Muscle of leg (tissue), 11 donors: ENCODE measurements around the gene SP3. TPM values are rescaled to one million over a fixed set of nuclear protein-coding genes. Genes with fewer than 3 reads are reported as not detected.
A peak's percentile ranks its signal among the peaks of the same experiment; 100 is the strongest.

Source experiments
- DNase-seq: peaks from one replicate; pipeline ENCODE4 v3.0.0; 2013
- H3K27ac ChIP-seq: one replicate; pipeline ENCODE4 v1.5.1; 2013; ENCODE audit warnings: mild to moderate bottlenecking, low read length, control low read depth
- H3K27me3 ChIP-seq: one replicate; pipeline ENCODE4 v1.6.1; 2013; ENCODE audit warnings: low read length; ENCODE audit not compliant: control insufficient read depth, insufficient read depth
- H3K36me3 ChIP-seq: one replicate; pipeline ENCODE4 v1.6.1; 2013; ENCODE audit warnings: low read length; ENCODE audit not compliant: control insufficient read depth, insufficient read depth
- H3K4me1 ChIP-seq: one replicate; pipeline ENCODE4 v1.6.1; 2013; ENCODE audit warnings: low read length; ENCODE audit not compliant: control insufficient read depth, insufficient read depth
- H3K4me3 ChIP-seq: one replicate; pipeline ENCODE4 v1.5.1; 2013; ENCODE audit warnings: low read length, control low read depth
- H3K9me3 ChIP-seq: replicated peaks from 2 replicates; pipeline ENCODE4 v1.6.1; 2013; ENCODE audit warnings: low read depth, low read length; ENCODE audit not compliant: control insufficient read depth
- WGBS: methylation state at CpG from one replicate; pipeline ENCODE4 v1.1.5; 2013; ENCODE audit warnings: missing lambda C conversion rate; ENCODE audit not compliant: insufficient coverage; 5-methylcytosine and 5-hydroxymethylcytosine counted together
- polyA plus RNA-seq, 8 donors: library from polyadenylated mRNA; unstranded; fragments of 120-200 nt; gene quantifications; one replicate each; pipeline versions ENCODE4 v1.2.1 to v1.2.3, GENCODE V29; 2013; ENCODE audit warnings: inconsistent platforms in 1 of 8, low replicate concordance in 1 of 8; ENCODE audit not compliant: insufficient read length in 8 of 8, insufficient read depth in 1 of 8
- total RNA-seq: library from RNA; stranded (reverse); fragments of 120-200 nt; gene quantifications from one replicate; pipeline ENCODE4 v1.2.4, GENCODE V29; 2013

SP3 gene
- total and polyA plus RNA-seq, 9 donors, result 52.1 to 109 (median 73.6) TPM

GRCh38 chr2:173948842-173949241, 16.3 kb downstream of the SP3 start:
- Histone ChIP-seq H3K9me3 (no peaks in the 10 kb centered on the region), H3K4me3 (no peak overlapping the region), H3K27ac (no peak overlapping the region), H3K4me1 (no peaks in the 10 kb centered on the region), H3K27me3 (no peaks in the 10 kb centered on the region), H3K36me3 (peaks cover 10% of the 10 kb centered on the region)
- no peak for DNase-seq

GRCh38 chr2:173948198-173948597, 17.0 kb downstream of the SP3 start:
- Histone ChIP-seq H3K27me3 (no peaks in the 10 kb centered on the region), H3K4me1 (no peaks in the 10 kb centered on the region), H3K27ac (no peak overlapping the region), H3K36me3 (peaks cover 9% of the 10 kb centered on the region), H3K9me3 (no peaks in the 10 kb centered on the region), H3K4me3 (no peak overlapping the region)
- no peak for DNase-seq
- no CpG with 5 or more reads among the region's 2 CpGs for WGBS

- DNase-seq, result no peak
- Histone ChIP-seq H3K4me1 (no peaks in the 10 kb centered on the region), H3K27ac (no peak overlapping the region), H3K4me3 (no peak overlapping the region), H3K9me3 (no peaks in the 10 kb centered on the region), H3K27me3 (no peaks in the 10 kb centered on the region), H3K36me3 (peaks cover 4% of the 10 kb centered on the region)
- no CpG with 5 or more reads among the region's 3 CpGs for WGBS
These were observed 18.0 kb downstream of the SP3 start for GRCh38 chr2:173947131-173947530.

GRCh38 chr2:173943738-173944137, 21.4 kb downstream of the SP3 start:
- no CpG with 5 or more reads among the region's 3 CpGs for WGBS
- H3K9me3 ChIP-seq, result no peaks in the 10 kb centered on the region
- DNase-seq, result no peak
- H3K36me3 ChIP-seq, result no peaks in the 10 kb centered on the region
- H3K4me1 ChIP-seq, result peaks cover 2% of the 10 kb centered on the region
- H3K27ac ChIP-seq, result no peak overlapping the region
- no peaks in the 10 kb centered on the region for H3K27me3 ChIP-seq
- no peak overlapping the region for H3K4me3 ChIP-seq

- H3K4me1 ChIP-seq, result peaks cover 2% of the 10 kb centered on the region
- no peak for DNase-seq
- no peaks in the 10 kb centered on the region for H3K9me3 ChIP-seq
- H3K27me3 ChIP-seq, result no peaks in the 10 kb centered on the region
- 77% methylated on average over 2 of the region's 3 CpGs for WGBS
- no peaks in the 10 kb centered on the region for H3K36me3 ChIP-seq
- H3K27ac ChIP-seq, result no peak overlapping the region
- H3K4me3 ChIP-seq, result no peak overlapping the region
These were observed 22.2 kb downstream of the SP3 start for GRCh38 chr2:173942861-173943523.

GRCh38 chr2:173941567-173941966, 23.6 kb downstream of the SP3 start:
- DNase-seq, result no peak
- H3K36me3 ChIP-seq, result no peaks in the 10 kb centered on the region
- peaks cover 2% of the 10 kb centered on the region for H3K4me1 ChIP-seq
- no peaks in the 10 kb centered on the region for H3K27me3 ChIP-seq
- WGBS, result no CpG with 5 or more reads among the region's 1 CpG
- H3K27ac ChIP-seq, result no peak overlapping the region
- H3K4me3 ChIP-seq, result no peak overlapping the region
- H3K9me3 ChIP-seq, result no peaks in the 10 kb centered on the region

GRCh38 chr2:173940208-173941020, 24.8 kb downstream of the SP3 start:
- no peak overlapping the region for H3K27ac ChIP-seq
- no peak for DNase-seq

GRCh38 chr2:173938700-173939384, 26.3 kb downstream of the SP3 start:
- no peaks in the 10 kb centered on the region for H3K27me3 ChIP-seq
- no peak overlapping the region for H3K4me3 ChIP-seq
- H3K36me3 ChIP-seq, result no peaks in the 10 kb centered on the region
- WGBS, result no CpG with 5 or more reads among the region's 2 CpGs
- H3K4me1 ChIP-seq, result peaks cover 2% of the 10 kb centered on the region
- no peak overlapping the region for H3K27ac ChIP-seq
- no peak for DNase-seq
- no peaks in the 10 kb centered on the region for H3K9me3 ChIP-seq

More at GRCh38 chr2:173940208-173941020, 24.8 kb downstream of the SP3 start:
- no peaks in the 10 kb centered on the region for H3K36me3 ChIP-seq
- peaks cover 2% of the 10 kb centered on the region for H3K4me1 ChIP-seq
- H3K27me3 ChIP-seq, result no peaks in the 10 kb centered on the region
- no peaks in the 10 kb centered on the region for H3K9me3 ChIP-seq
- 90% methylated on average over 3 of the region's 5 CpGs for WGBS
- no peak overlapping the region for H3K4me3 ChIP-seq

- DNase-seq, result no peak
- Histone ChIP-seq H3K27me3 (no peaks in the 10 kb centered on the region), H3K4me1 (peaks cover 1% of the 10 kb centered on the region), H3K9me3 (no peaks in the 10 kb centered on the region), H3K27ac (no peak overlapping the region), H3K4me3 (no peak overlapping the region), H3K36me3 (peaks cover 4% of the 10 kb centered on the region)
- whole genome bisulfite sequencing, result 75% methylated on average over 1 of the region's 1 CpG
These were observed 29.9 kb downstream of the SP3 start for GRCh38 chr2:173935305-173935704.

GRCh38 chr2:173934895-173935294, 30.3 kb downstream of the SP3 start:
- H3K4me1 ChIP-seq, result no peaks in the 10 kb centered on the region
- H3K27me3 ChIP-seq, result no peaks in the 10 kb centered on the region

More at GRCh38 chr2:173934895-173935294, 30.3 kb downstream of the SP3 start:
- H3K36me3 ChIP-seq, result peaks cover 4% of the 10 kb centered on the region
- H3K27ac ChIP-seq, result no peak overlapping the region
- peak; percentile 8 for DNase-seq
- no peak overlapping the region for H3K4me3 ChIP-seq
- WGBS, result 52% methylated on average over 3 of the region's 5 CpGs
- no peaks in the 10 kb centered on the region for H3K9me3 ChIP-seq
